Measurements from ENCODE around the gene ZNF618.

Gene ZNF618

GRCh38 chr9:114060711-114061110, 184.6 kb downstream of the ZNF618 start:
- DNase-seq (ENCODE audit: low read depth), result no peak

GRCh38 chr9:114061292-114061691, 185.2 kb downstream of the ZNF618 start:
- DNase-seq (ENCODE audit: low read depth), result no peak

- DNase-seq (ENCODE audit: low read depth), result no peak
Observed at GRCh38 chr9:114061830-114062474, 185.8 kb downstream of the ZNF618 start.

DNA sequence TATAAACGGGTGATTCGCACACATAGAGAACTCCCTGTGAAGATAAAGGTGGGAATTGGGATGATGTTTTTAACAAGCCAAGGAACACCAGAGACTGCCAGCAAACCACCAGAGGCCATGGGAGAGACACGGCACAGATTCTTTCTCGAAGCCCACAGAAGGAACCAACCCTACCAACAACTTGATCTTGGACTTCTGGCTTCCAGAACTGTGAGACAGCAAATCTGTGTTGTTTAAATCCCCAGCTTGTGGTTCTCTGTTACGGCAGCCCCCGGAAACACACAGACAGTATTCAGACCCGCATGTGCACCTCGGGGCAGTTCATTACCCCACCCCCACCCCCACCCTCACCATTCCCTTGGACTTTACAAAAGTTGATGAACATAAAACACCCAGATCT, 189.2 kb downstream of the ZNF618 start:
- DNase-seq (ENCODE audit: low read depth), result no peak

GRCh38 chr9:114069476-114070187, 193.5 kb downstream of the ZNF618 start:
- DNase-seq (ENCODE audit: low read depth), result no peak

- no peak for DNase-seq (ENCODE audit: low read depth)
Observed at GRCh38 chr9:114070188-114071103, 194.3 kb downstream of the ZNF618 start.

DNA sequence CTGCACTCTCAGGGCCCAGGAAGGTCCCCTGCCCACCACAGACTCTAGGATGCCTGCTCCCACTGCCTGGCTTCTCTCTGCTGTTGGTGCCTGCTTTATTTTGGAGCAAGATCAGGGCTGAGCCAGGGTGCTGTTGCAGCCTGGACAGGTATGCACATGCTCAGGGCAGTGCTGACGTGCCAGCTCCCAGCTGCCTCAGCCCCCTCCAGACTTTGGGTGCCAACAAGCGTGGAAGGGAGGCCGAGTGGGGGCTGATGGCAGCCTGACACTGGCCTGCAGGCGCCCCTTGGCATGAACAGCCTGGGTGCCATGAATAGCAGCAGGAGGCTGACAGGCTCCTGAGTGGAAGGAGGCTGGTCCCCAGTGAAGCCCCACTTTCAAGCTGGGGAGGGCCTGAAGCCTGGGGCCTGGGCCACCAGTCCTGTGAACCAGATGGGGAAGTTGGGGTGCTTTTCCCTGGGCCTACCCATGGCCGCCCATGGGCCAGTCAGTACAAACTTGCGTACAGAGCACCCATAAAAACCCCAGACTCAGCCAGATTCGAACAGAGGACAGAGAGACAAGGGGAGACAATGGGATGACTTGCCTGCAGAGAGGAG, 195.2 kb downstream of the ZNF618 start:
- DNase-seq (ENCODE audit: low read depth), result no peak

- DNase-seq (ENCODE audit: low read depth), result no peak
Observed at GRCh38 chr9:114072184-114073140, 196.4 kb downstream of the ZNF618 start.

DNA sequence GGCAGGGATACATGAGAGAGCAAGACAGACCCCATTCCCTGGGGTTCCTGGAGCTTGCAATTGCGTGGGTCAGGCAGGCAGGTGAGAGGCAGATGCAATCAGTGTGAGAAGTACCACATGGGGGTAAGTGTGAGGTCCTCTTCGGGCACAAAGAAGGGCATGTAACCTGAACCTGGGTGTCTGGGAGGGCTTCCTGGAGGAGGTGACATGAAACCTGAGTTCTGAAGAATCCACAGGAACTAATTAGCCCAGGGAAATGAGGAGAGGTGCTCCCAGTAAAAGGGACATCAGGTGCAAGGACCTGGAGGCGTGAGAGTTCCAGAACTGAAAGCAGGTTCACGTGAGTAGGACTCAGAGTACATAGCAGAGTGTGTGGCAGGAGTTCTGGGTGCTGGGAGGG, 199.5 kb downstream of the ZNF618 start:
- DNase-seq (ENCODE audit: low read depth), result no peak

- DNase-seq (ENCODE audit: low read depth), result no peak
Observed at GRCh38 chr9:114076237-114077161, 200.4 kb downstream of the ZNF618 start.

DNA sequence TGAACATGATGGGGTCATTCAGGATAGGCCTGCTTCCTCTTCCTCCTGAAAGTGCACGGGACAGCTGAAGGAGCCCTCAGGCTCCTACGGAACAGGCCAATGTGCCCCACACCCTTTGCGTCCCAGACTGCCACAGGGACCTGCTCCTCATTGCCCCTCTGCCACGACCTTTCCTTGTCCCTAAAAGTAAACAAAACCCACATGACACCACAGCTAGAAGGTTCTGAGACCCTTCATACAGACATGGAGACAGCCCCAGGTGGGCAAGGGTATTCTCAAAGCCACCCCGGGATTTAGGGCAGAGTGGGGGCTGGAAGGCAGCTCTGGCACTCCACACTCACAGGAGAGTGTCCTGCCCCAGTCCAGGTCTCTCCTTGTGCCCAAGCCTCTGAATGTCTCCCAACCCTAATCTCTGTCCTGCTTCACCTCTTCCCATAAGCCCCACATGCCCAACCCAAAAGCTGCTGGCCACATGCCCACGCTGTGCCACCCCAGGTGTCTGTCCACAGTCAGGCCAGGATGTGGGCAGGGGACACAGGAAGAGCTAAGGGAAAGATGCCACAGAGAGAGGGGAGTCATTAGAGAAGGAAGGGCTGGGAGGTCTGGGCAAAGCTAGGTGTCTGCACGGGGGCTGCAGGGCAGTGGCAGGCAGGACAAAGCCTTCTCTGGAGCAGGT, 201.2 kb downstream of the ZNF618 start:
- no peak for DNase-seq (ENCODE audit: low read depth)

DNA sequence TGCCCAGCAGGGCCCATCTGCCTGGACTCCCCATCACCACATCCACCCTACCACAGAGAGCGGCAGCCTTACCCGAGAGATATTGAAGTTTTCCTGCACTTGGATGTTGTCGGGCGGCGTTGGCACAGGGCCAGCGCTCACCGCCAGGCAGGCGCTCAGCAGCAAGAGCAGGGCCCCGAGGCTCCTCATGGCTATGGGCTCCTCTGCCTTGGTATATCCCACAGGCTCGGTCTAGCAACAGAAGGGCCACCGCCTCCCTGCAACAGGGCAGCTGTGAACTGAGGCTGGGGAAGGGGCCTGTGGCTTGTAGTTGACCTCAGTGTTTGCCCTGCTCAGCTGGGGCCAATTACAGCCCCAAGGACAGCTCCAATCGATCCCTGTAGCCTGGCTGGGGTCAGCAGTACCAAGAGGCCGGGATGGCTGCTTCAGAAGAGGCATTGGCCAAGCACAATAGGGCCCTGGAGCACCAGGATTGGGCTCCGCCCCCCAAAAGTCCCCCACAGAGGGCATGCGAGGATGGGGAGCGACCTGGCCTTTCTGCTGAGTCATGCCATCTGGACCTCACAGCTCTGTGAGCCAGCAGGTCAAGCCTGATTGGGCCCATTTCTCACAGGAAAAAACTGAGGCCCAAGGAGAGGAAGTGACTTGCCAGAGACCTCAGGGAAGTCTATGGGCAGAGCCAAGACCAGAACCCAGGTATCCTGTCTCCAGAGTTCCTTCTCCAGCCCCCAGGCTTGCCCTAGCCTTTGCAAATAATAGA, 202.1 kb downstream of the ZNF618 start, which contains the start of gene AMBP:
AMBP (minus strand) TSS at position 280 of the 760 bp plus-strand sequence; CDS start at position 189, 91 bp downstream.
- DNase-seq (ENCODE audit: low read depth), result no peak

- DNase-seq (ENCODE audit: low read depth), result no peak
Observed at GRCh38 chr9:114078781-114079156, 202.7 kb downstream of the ZNF618 start.

DNA sequence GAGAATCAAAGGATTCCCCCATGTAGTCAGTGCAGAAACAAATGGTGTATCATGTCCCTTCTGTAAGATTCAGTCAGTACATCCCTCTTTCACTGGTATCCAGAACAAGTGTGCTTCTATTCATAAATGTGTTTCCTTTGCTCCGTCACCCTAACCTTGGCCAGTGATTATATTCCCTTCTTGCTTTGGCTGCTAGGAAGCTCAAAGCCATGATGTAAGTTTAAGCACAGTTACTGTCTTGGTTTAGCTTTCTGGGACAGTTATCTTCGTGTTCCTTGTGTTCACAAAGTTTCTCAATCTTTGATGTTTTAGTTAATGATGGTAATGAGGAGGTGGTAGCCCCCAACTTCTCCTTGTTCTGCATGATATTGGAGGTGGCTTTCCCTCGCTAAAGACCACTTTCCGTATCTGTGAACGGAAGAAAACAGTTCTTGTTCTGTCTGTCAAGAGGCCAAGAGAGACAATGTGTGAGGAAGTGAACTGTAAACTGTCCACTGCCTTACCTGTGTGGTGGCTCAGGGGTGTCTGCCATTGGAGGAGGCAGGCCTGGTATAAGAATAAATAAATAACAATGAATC, 204.2 kb downstream of the ZNF618 start:
- DNase-seq (ENCODE audit: low read depth), result no peak

DNA sequence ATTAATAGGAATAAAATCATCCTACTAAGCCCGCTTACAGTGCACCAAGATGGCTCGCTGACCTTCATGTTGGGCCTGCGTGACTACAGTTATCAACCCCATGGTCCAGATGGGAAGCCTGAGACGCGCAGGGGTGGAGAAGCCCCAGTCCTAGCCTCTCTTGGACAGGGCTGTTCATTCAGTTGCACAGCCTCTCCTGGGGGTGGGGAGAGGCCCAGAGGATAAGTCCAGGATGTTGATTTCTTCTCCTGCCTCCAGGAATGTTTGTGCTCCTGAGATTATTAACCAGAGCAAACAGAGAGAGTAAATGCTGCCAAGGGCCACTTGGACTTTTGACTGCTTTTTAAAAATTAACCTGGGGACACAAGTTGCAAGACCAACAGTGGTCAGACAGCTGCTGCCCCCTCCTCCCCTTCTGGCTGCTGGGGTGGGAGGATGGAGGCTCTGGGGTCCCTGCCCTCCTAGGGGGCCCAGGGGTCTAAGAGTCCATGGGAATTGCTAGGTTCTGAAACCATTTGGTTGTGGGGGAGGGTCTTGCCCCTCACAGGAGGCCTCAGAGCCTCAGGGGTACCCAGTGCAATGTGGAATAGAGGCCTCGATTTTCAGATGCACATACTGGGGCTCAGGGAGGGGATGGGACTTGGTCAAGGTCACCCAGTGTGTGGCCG, 204.8 kb downstream of the ZNF618 start:
- no peak for DNase-seq (ENCODE audit: low read depth)

DNA sequence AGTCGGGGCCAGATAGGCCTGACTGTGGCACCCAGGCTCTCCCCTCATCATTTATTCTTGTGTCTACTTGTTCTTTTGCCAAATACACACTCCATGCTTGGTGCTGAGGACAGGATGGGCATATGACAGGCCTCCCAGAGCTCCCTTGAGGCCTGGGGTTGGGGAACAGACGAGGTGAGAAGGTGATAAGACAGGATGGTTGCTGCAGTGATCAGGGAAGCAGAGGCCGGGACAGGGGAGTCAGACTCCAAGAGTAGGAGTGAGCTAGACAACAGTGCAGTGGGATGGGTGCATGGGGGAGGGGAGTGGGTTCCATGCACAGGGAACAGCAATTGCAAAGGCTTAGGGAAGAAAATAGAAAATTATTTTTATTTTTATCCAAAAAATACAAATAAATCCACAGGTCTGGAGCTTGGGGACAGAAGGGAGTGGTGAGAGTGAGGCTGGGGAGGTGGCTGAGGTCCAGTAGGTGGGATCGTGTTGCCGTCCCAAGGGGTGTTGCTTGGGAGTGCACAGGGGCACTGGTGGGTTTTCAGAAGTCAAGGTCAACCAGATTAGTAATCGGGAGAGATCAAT, 205.4 kb downstream of the ZNF618 start:
- no peak for DNase-seq (ENCODE audit: low read depth)

DNA sequence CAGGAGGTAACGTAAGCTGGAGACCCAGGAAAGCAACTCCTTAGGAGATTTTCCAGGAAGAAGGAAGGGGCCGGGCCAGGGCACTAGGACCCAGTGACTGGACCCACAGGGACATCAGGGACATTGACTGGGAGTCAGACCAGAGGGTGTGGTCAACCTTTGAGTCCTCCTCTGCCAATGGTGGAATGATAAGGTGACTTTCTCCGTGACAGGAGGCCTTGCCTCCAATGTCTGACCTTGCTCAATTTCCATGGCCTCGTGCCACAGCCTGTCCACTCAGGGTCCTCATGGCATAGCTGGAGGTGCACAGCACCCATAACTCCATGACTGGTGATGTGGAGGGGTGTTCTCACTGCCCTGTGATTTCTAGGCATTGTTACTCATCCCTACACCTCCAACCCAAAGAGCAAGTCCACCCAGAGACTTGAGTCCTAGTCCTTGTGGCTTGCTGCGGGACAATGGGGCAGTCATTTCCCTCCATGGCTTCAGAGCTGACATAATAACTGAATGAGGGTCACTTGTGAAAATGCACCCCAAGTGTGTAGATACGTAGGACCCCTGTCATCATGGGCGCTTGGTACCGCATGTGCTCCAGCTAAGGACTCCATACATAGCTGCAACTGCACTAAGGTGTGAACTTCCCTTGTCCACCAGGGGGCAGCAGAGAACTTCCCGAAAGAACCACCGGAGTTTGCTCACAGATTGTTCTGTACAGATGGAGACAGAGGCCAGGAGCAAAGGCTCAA, 206.1 kb downstream of the ZNF618 start:
- DNase-seq (ENCODE audit: low read depth), result peak; percentile 71

Measured in stimulated activated CD8-positive, alpha-beta memory T cell treated with anti-CD3 and anti-CD28 coated beads, Interleukin-15, amount 100 ng/mL, for 1 hour (primary cell).